ENCODE results near the gene DELE1.

Gene DELE1

GRCh38 chr5:141960449-141961323, 37.0 kb downstream of the DELE1 start (continued):
- peak; percentile 87 for TF ChIP-seq CTCF (tag by site-specific recombination; IDR thresholded peaks at IDR 0.05)
- no peak for TF ChIP-seq ZNF184 (tag by site-specific recombination; IDR thresholded peaks at IDR 0.05)
- TF ChIP-seq ZNF645 (tag by site-specific recombination; IDR thresholded peaks at IDR 0.05), result no peak
- TF ChIP-seq SCRT2 (tag by site-specific recombination; IDR thresholded peaks at IDR 0.05), result no peak
- TF ChIP-seq KLF16 (tag by site-specific recombination; IDR thresholded peaks at IDR 0.05), result no peak
- no peak for TF ChIP-seq ZNF157 (tag by site-specific recombination; IDR thresholded peaks at IDR 0.05)
- TF ChIP-seq ZNF660 (tag by site-specific recombination; IDR thresholded peaks at IDR 0.05), result peak; percentile 70; the same call in 1 of the 2 replicates
- no peak for TF ChIP-seq ZNF48 (tag by site-specific recombination; IDR thresholded peaks at IDR 0.05)
- TF ChIP-seq ZNF114 (tag by site-specific recombination; IDR thresholded peaks at IDR 0.05), result no peak
- TF ChIP-seq GLI2 (tag by site-specific recombination; IDR thresholded peaks at IDR 0.05; ENCODE audit: borderline replicate concordance, low read depth), result no peak
- TF ChIP-seq ZNF138 (tag by site-specific recombination; IDR thresholded peaks at IDR 0.05; ENCODE audit: borderline replicate concordance), result no peak
- TF ChIP-seq ZSCAN30 (tag by site-specific recombination; IDR thresholded peaks at IDR 0.05), result peak; percentile 49; the same call in 1 of the 2 replicates
- no peak for TF ChIP-seq ZSCAN23 (tag by site-specific recombination; IDR thresholded peaks at IDR 0.05)
- TF ChIP-seq ZNF416 (tag by site-specific recombination; IDR thresholded peaks at IDR 0.05), result no peak
- no peak for TF ChIP-seq ZNF223 (tag by site-specific recombination; IDR thresholded peaks at IDR 0.05)
- TF ChIP-seq ZNF449 (tag by site-specific recombination; IDR thresholded peaks at IDR 0.05), result no peak
- TF ChIP-seq ZNF366 (tag by site-specific recombination; conservative IDR thresholded peaks at IDR 0.05), result 0 out of 2 replicates have a peak, but pooled peaks have one; percentile 26
- TF ChIP-seq OVOL3 (tag by site-specific recombination; IDR thresholded peaks at IDR 0.05), result no peak

GRCh38 chr5:141961466-141961865, 37.8 kb downstream of the DELE1 start:
- H3K4me1 ChIP-seq (ENCODE audit: control insufficient read depth, insufficient read depth, low read length), result no peaks in the 10 kb centered on the region
- ChIA-PET POLR2A (interaction anchor here (0.6 to 1.7 kb wide), 4 partner anchors 8 to 270 kb away, joined by 3 to 8 read pairs (median 5); partner anchors contain the start of genes DELE1 and RNF14), CTCF (interaction anchor here (0.5 to 6.0 kb wide), 63 partner anchors 8 to 964 kb away, joined by 3 to 158 read pairs (median 5); partner anchors contain the start of genes DELE1, PCDH1 and RNF14)
- H3K27ac ChIP-seq (ENCODE audit: extremely low read depth, low read depth, low read length), result no peak overlapping the region
- no peaks in the 10 kb centered on the region for H3K36me3 ChIP-seq (ENCODE audit: control insufficient read depth in 2 of 2, insufficient read depth in 1 of 2, low read length in 2 of 2)
- no peak overlapping the region for H3K4me3 ChIP-seq (ENCODE audit: low read depth, low read length)
- no peaks in the 10 kb centered on the region for H3K9me3 ChIP-seq (ENCODE audit: control insufficient read depth, insufficient read depth, low read depth, low read length)
- TF ChIP-seq ZNF558 (tag by site-specific recombination; IDR thresholded peaks at IDR 0.05) (no peak), ZNF785 (tag by site-specific recombination; IDR thresholded peaks at IDR 0.05) (no peak), GFI1B (tag by site-specific recombination; IDR thresholded peaks at IDR 0.05) (no peak), ZEB2 (tag by site-specific recombination; IDR thresholded peaks at IDR 0.05) (no peak)

Measured in HEK293 (cell line).